HG03139 (cell line): Measurements from ENCODE around the gene ZNF814.
"Not testable (repeated sequence)": the region's sequence is repeated elsewhere in the genome, so short reads cannot be mapped to it uniquely, and the experiment has no call there.

ENCODE experiments used
- ATAC-seq: cut with Tn5 transposase; IDR thresholded peaks from one replicate; pipeline ENCODE4 v1.9.1; 2021; ENCODE audit not compliant: unreplicated experiment

The ZNF814 gene

DNA sequence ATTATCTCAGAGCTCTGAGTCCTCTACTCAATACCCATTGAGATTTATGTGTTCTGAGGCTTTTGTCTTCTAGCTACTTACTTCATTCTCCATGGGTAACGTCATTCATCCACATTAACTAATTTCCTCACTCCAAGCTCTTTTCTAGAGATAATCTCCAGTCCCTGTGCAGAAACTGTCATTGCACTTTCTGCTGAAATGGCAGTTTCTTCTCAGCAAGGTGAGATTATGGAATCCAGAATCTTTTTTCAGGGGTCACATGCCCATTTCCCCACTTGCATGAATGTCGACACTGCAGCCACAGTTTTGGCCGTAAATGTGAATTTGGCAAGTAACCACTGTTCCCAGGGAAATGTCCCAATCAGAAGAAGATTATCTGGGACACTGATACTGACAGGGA is 26.5 kb downstream of the ZNF814 start:
- ATAC-seq, result not testable (repeated sequence)

- ATAC-seq, result not testable (repeated sequence)
Observed at GRCh38 chr19:57854117-57854516, 34.7 kb downstream of the ZNF814 start.

GRCh38 chr19:57851812-57852603 is 36.8 kb downstream of the ZNF814 start:
- not testable (repeated sequence) for ATAC-seq

DNA sequence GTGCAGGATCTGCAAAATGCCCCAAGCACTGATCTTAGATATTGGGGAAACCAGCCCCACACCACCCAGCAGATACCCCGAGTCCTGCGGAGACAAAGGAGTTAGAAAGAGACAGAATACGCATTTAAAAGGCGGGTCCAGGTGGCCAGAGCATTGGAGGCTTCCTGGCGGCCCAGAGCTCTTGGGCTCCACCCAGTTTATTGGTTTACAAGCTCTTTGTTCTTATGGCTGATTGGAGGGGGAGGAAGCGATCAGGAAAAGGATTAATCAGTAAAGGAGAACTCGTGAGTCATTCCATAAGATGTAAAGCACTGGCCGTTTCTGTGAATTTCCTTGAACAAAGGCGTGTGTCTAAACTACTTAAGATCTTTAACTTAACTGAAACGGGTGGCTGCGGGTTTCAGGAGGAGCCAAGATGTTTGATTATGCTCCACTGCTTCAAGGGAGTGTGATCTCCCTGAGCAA is 38.3 kb downstream of the ZNF814 start:
- ATAC-seq, result no peak

DNA sequence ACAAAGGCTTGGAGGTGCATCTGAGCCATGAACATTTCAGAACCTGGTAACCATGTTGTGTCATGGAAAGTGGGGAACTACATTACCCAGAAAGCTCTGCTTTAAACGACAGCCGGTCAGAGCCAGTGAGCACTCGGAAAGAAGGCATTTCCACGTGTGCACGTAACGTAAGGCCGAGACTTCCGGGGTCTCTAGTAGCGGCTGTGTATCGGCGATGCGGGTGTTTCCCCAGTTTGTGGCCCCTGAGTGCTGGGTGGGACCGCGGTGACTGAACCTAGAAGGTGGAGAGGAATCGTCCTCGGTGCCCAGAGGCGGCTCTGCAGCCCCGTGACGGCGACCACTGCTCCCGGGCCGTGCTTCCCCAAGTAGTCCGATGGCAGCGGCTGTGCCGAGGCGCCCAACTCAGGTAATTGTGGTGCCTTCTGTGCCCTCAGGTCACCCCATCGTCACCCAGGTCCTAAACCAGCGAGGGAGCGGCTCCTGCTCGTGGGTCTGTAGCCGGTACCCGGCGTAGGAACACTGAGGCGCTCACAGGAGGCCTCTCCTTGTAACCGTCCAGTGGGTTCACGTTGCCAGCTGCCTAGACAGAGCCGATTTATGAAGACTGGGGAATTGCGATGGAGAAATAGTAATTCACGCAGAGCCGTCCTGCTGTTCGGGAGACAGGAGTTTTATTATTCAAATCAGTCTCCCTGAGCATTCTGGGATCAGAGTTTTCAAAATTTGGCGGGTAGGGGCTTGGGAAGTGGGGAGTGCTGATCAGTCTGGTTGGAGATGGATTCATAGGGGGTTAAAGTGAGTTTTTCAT is 39.0 kb downstream of the ZNF814 start, which contains the start of gene ZNF587:
TSS of gene ZNF587 (plus strand) at position 194 of the 808 bp plus-strand sequence. CDS start at position 374, 180 bp downstream.
- ATAC-seq, result peak; percentile 94

DNA sequence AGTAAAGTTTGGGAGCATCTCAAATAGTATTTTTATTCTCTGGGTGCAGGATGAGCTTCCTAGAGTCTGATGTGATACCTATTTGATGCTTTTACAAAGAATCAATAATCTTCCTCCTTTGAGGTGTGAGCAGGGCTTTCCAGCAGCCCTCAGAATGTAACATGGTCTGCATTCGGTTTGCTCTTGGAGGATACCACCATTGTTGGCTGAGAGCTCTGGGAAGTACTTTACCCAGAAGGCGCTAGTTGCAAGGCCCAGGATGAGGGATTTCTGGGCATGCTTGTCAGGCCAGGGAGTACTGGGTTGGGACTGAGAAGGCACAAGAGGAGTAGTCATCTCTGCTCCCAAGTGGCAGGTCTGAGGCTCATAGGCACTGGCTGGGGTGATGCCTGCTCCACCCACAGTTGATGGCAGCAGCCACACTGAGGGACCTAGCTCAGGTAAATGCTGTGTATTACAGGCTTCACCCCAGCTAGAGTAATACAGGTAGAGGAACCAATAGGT is 39.6 kb downstream of the ZNF814 start:
- not testable (repeated sequence) for ATAC-seq

DNA sequence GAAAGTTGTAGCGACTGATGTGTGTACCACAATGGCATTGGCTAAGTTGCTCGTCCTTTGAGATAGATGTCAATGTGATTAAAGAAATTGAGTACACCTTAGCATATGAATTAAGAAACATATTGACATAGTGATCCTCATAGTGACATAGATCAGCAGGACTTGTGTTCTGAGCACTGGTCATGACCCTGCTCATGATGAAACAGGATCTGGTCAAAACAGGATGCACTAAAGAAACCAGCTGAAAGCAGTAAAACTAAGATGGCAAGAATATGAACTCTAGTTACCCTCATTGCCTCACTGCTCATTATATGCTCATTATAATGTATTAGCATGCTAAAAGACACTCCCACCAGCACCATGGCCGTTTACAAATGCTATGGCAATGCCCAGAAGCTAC is 41.7 kb downstream of the ZNF814 start:
- not testable (repeated sequence) for ATAC-seq

GRCh38 chr19:57841122-57841763 is 47.6 kb downstream of the ZNF814 start:
- no peak for ATAC-seq

- ATAC-seq, result not testable (repeated sequence)
Observed at GRCh38 chr19:57838622-57839191, 50.1 kb downstream of the ZNF814 start.

- ATAC-seq, result not testable (repeated sequence)
Observed at GRCh38 chr19:57836991-57837390, 51.8 kb downstream of the ZNF814 start.

- ATAC-seq, result no peak
Observed at GRCh38 chr19:57830071-57830602, 58.7 kb downstream of the ZNF814 start, which contains the start of gene ZNF587B. TSS of gene ZNF587B (plus strand) at chr19:57830299. CDS start at chr19:57830529, 230 bp downstream.

DNA sequence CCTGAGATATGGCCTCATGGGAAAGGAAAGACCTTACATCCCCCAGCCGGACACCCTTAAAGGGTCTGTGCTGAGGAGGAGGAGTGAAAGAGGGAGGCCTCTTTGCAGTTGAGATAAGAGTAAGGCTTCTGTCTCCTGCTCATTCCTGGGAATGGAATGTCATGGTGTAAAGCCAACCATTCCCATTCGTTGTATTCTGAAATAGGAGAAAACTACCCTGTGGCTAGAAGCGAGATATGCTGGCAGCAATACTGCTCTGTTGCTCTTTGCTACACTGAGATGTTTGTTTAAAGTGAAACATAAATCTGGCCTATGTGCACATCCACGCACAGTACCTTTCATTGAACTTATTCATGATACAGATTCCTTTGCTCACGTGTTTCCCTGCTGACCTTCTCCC is 59.5 kb downstream of the ZNF814 start:
- ATAC-seq, result no peak

GRCh38 chr19:57825511-57825910 is 63.3 kb downstream of the ZNF814 start:
- ATAC-seq, result no peak

DNA sequence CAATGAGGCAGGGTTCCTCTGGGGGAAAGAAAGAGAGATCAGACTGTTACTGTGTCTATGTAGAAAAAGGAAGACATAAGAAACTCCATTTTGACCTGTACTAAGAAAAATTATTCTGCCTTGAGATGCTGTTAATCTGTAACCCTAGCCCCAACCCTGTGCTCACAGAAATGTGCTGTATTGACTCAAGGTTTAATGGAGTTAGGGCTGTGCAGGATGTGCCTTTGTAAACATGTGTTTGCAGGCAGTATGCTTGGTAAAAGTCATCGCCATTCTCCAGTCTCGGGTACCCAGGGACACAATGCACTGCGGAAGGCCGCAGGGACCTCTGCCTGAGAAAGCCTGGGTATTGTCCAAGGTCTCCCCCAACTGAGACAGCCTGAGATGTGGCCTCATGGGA is 65.2 kb downstream of the ZNF814 start:
- not testable (repeated sequence) for ATAC-seq

DNA sequence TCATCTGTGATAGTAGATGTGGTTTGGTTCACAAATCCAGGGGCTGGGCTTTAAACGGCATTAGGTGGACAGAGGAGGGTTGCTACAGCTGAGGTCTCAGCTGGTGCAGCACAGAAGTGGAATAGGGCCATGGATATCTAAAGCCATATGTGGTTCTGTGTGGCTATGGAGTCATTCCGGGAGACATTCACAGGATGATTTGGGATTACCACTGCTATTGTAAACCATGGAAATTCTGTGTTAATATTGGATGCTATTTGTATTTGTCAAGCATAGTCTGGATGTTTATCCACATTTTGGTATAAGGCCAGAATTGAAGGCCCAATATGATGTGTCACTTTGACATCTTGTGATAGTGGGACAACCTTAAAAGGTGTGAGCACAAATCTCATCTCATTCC is 65.7 kb downstream of the ZNF814 start:
- ATAC-seq, result not testable (repeated sequence)

DNA sequence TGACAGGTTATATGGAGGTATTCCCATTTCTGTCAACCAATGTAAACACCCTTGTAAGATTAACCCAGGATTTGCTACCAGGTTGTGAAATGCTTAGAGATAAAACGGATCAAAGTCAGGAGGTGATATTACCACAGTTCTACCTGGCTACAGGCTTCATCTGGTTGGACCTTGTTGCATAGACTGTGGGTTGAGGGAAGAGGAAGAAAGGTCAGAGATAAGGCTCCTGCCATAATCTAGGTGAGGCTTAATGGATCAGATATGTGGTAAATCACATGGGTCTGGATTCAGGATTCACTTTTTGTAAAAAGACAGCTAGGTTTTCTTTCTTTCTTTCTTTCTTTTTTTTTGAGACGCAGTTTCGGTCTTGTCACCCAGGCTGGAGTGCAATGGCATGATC is 67.3 kb downstream of the ZNF814 start:
- not testable (repeated sequence) for ATAC-seq

DNA sequence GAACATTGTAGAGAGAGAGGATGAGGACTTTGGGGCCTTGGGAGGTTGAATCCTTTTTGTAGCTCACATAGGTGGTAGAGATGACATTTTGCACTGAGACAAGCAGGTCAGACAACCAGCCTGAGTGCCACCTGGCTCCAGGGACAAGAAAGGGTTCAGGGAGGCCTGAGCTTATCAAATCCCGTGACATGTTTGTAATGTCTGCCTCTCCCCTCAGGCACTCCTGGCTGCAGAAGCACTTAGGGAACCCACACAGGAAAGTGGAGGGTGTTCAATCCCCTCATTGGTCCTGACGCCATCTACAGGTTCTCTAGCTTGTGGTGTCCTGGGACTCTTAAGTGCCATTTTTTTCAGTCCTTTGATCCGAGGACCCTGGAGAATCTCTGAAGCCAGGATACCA is 67.7 kb downstream of the ZNF814 start:
- ATAC-seq, result not testable (repeated sequence)

DNA sequence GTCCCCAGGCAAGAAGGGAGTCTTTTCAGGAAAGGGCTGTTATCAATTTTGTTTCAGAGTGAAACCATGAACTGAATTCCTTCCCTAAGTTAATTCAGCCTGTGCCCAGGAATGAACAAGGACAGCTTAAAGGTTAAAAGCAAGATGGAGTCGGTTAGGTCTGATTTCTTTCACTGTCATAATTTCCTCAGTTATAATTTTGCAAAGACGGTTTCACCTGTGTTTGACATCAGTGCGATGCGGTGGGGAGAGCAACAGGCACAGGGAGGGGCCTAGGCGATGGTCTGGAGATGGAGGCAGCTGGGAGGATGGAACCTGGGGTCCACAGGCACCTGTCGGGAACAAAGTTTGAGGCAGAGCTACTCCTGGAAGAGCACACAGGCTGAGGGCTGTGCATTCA is 68.2 kb downstream of the ZNF814 start:
- ATAC-seq, result no peak

DNA sequence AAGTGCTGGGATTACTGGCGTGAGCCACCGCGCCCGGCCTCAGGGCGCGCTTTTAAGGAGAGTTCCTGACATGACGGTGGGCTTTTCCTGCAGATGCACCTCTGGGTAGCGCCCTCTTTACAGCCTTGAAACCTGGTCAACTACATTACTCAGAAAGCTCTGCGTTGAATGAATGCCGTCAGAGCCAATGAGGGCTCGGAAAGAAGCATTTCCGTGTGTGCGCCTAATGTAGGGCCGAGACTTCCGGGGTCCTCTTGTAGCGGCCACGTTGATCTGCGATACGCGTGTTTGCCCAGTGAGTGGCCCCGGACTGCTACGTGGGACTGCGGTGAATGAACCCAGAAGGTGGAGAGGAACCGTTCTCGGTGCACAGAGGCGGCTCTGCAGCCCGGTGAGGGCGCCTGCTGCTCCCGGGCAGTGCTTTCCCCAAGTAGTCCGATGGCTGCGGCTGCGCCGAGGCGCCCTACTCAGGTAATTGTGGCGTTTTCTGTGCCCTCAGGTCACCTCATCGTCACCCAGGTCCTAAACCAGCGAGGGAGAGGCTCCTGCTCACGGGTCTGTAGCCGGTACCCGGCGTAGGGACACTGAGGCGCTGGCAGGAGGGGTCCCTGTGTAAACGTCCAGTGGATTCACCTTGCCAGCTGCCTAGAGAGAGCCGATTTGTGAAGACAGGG is 69.2 kb downstream of the ZNF814 start:
- peak; percentile 77 for ATAC-seq

DNA sequence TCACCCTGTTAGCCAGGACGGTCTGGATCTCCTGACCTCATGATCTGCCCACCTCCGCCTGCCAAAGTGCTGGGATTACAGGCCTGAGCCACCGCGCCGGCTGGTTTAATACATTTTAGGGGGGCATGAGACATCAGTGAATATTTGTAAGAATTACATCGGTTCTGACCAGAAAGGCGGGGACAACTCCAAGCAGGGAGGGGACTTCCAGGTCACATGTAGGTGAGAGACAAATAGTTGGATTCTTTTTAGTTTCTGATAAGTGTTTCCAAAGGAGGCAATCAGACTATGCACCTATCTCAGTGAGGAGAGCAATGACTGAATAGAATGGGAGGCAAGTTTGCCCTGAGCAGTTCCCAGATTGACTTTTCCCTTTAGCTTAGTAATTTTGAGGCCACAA is 70.5 kb downstream of the ZNF814 start:
- no peak for ATAC-seq
